Dermis blood vessel endothelial cell (primary cell): ENCODE measurements around the gene U2AF2. TPM values are rescaled to one million over a fixed set of nuclear protein-coding genes. Genes with fewer than 3 reads are reported as not detected.

ENCODE experiments used
- DNase-seq: peaks from one replicate; pipeline ENCODE4 v3.0.0; 2010
- total RNA-seq: library from RNA; depleted of rRNA; stranded (reverse); fragments of >200 nt; gene quantifications from 2 replicates; pipeline ENCODE4 v1.2.3, GENCODE V29; 2014

U2AF2 gene
- total RNA-seq, 1 donor from 2014 or later = 84.1 TPM

DNA sequence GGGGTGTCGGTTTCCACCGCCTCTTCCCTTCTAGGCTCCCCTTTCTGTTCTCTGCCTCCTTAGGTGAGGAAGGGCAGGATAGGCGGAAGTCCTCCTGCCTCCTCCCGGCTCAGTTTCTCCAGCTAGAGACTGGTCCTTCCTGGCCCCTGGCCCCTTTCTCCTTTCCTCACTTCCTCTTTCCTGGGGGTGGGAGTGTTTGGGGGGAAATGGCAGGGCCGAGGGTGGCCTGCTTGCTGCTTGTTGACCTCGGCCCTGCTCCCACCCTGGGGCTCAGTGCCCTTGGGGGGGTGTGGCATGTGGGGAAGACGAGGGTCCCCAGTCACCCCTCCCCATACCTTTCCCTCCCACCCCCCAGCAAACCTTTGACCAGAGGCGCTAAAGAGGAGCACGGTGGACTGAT lies 5.0 kb downstream of the U2AF2 start:
- no peak for DNase-seq

DNA sequence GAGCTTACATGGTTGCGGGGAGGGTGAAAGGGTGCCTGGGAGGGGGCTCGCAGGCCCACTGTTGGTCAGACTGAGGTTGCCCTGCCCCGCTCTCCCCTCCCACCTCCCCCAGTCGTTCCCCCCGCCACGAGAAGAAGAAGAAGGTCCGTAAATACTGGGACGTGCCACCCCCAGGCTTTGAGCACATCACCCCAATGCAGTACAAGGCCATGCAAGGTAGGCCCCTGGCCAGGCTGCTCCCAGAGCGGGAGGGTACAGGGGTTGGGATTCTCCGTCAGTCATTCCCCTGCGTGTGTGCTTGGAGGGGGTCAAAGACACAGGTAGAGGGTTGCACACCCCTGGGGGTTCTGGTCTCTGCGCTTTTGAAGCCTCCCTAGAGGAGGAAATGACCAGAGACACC lies 5.6 kb downstream of the U2AF2 start:
- no peak for DNase-seq

DNA sequence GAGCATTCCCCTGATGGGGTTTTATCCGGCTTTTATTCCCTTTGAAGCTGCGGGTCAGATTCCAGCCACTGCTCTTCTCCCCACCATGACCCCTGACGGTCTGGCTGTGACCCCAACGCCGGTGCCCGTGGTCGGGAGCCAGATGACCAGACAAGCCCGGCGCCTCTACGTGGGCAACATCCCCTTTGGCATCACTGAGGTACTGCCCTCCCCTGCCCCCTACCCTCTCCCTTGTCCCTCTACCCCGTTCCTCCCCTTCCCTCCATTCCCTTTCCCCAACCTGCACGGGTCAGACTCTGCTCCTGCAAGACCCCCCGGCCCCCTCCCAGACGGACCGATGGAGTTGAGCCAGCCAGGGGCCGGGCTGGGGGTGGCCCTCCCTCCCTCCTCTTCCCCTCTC lies 6.2 kb downstream of the U2AF2 start:
- no peak for DNase-seq

DNA sequence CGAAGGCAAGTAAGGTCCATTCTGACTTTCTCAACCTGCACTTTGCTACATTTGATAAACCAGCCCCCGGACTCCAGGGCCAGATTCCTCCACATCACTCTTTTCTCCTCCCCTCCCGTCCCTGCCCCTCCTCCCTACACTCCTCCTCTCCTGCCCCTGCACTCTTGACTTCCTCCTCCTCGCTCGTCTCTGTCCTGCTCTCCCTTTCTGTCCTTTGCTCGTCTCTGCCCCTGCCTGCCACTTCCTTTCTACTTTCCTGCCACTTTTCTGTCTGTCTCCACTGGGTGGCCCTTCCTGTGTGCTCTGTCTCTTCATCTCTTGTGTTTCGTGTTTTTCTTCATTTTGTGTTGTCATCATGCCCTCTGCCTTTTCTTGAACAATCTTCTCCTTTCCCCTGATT lies 7.0 kb downstream of the U2AF2 start:
- DNase-seq = no peak

DNA sequence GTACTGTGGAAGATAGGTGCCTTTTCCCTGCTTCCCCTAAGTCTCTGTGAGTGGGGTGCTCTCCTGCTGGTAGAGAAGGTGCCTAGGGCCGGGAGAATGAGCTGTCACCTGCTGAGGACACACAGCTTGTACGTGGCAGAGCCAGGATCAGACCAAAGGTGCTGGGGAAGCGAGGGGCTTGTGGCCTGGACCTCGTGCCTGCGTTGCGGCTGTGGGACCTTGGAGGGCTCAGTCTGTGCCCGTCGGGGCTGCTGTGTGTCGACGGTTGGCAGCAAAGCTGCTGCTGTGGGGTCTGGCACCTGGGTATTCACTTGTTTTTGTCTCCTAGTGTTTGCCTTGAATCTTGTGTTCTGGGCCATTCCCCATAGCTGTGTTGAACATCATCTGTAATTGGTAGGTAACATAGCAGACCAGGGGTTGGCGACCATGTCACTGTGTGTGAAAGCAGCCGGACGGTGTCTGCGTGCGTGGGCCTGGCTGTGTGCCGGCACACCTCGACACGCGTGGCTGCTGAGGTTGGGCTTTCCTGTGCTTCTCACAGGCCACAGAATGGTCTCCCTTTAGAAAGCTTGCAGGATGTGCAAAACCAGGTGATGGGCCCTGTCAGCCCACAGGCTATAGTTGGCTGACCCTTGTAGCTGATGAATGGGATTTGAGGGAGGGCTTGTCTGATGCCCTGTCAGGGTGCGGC lies 9.2 kb downstream of the U2AF2 start:
- no peak for DNase-seq

DNA sequence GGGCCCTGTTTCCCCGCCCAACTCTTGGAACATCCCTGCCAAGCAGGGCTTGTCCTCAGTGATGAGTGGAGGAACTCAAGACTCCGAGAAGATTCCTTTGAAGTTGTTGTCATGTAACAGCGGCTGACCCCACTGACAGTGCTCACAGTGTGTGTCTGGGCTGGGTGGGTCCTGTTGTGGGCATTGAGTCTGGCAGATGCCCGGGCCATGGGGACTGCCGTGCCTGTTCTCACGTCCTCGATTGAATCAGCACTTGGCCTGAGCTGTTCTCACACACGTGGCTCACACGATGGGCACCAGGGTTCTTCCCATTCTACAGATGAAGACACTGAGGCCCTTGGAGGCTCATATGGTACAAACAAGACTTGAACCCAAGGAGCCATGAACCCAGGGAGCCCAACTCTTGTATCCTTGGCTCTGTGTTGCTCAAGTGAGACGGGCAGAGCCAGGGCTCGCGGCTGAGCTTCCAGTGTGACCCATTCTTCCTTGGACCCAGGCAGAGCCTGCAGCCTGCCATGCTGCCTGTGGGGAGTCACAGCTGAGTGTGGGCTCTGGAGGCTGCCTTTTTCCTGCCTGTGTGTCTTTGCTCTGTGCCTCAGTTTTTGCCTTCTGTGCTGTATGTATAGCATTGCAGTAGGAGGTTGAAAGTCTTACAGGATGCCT lies 11.6 kb downstream of the U2AF2 start:
- DNase-seq = no peak

DNA sequence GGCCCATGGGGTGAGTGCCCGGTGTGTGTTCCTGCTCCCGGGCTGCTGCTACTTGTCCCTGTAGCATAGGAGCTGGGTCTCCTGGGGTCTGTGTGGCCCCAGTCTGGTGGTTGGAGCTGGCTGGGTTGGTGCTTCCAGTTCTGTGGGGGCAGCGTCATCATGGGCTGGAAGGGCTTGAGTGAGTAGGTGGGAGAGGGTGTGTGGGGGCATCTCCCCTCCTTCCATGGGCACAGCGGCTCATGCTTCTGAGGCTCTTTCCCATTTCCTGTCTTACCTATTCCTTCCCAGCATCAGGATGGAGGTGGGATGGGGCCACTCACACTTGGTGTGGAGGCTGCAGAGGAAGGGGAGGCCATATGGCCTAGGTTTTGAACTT lies 12.2 kb downstream of the U2AF2 start:
- no peak for DNase-seq

DNA sequence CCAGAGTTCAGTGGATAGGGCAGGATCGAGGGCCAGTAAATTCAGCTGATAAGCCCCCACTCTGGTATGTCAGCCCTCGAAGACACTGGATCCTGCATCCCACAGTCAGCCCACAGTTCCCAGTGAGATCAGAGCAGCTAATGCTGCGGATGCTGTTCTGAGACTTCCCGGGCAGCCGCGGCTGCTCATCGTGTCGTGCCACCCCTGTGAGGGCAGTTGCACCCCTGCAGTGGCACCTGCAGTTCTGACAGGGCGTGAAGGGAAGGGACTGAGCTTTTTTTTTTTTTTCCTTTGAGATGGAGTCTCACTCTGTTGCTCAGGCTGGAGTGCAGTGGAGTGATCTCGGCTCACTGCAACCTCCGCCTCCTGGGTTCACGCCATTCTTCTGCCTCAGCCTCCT lies 12.7 kb downstream of the U2AF2 start:
- no peak for DNase-seq

DNA sequence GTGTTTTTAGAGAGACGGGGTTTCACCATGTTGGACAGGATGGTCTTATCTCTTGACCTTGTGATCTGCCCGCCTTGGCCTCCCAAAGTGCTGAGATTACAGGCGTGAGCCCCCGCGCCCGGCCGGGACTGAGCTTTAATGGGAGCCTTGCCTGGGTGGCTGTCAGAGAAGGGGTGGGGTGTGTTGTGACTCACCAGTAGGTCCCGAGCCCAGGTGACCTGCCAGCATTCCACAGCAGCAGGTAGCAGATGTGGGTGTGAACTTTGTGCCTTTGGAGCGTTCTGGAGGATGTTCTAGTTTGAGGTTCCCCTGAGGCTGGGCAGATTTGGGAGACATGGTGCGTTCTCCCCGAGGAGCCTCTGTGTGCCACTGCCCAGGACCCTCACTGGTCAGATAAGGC lies 13.1 kb downstream of the U2AF2 start:
- no peak for DNase-seq

DNA sequence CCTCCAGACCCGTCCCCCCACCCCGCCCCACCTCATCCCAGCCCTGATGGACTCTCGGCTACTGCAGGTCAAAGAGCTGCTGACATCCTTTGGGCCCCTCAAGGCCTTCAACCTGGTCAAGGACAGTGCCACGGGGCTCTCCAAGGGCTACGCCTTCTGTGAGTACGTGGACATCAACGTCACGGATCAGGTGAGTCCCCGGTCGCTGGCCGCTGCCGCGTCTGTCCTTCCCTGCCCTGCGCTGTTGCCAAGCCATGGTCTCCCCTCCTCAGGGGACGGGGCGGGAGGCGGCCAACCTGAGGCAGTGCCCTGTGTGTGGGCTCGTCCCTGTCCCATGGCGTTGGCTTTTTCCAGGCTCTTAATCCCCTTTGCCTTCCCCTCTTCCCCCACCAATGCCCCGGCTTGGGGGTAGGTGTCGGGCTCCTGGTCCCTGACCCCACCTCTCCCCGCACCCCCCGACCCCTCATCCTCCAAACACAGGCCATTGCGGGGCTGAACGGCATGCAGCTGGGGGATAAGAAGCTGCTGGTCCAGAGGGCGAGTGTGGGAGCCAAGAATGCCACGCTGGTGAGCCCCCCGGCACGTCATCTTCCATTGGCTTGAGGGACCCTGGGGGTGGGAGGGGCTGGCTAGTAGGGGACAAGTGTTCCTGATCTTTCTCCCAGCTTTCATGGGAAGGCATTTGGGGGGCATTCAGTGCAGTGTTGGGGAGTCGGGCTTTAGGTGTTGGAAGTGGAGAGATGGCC lies 13.9 kb downstream of the U2AF2 start:
- DNase-seq = no peak

DNA sequence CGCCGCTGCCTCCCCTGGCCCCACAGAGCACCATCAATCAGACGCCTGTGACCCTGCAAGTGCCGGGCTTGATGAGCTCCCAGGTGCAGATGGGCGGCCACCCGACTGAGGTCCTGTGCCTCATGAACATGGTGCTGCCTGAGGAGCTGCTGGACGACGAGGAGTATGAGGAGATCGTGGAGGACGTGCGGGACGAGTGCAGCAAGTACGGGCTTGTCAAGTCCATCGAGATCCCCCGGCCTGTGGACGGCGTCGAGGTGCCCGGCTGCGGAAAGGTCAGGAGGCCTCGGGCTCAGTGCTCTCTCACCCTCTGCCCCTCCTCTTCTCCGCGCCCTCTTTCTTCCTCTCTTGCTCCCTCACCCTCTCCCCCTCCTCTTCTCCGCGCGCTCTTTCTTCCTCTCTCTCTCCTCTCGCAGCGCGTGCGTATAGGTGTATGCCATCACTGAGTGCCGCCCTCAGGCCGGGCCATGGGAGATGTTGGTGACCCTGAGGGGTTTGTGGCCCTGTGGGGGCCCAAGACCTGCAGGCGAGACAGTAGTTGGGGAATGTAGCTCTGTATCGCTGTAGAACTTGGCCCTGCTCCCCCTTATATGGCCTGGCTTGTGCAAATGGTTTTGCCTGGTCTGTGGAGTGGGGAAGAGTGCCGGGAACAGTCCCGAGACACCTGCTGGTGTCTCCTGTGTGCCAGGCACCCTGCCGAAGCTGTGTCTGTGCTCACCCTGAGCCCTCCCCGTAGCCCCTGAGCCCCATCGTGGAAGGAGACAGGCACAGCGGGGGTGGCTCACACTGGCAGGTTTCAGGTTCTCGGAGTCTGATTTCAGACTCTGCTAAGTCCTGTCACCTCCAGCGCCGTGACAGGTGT lies 14.8 kb downstream of the U2AF2 start:
- no peak for DNase-seq

DNA sequence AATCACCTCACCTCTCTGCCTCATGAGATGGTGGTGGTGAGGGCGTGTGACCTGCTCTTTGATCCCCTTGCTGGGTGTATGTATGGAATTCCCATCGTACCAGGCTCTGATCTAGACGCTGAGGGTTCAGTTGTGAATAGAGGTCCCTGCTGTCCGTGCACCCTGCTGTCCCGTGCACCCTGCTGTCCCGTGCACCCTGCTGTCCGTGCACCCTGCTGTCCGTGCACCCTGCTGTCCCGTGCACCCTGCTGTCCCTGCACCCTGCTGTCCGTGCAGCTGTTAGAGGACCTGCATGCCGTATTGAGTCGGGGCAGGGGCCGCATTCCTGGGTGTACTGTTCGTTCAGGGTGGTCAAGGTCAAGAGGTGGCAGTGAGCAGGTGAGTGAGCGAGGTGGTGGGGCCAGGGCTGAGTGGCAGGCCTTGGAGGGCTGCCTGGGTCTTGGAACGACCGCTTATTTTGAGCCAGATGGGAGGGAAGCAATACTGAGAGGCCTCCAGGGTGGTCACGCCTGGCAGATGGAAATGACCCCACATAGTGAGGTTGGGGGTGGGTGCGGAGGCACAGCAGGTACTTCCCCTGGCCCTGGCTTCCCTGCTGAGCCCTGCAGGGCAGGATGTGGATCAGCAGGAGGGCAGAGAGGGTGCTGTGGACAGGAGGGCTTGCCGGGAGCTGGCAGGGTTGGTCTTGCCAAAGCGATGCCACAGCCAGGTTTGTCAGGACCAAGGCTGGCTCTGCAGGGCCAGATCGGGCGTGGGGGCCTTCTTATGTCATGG lies 15.6 kb downstream of the U2AF2 start:
- peak; percentile 35 for DNase-seq

DNA sequence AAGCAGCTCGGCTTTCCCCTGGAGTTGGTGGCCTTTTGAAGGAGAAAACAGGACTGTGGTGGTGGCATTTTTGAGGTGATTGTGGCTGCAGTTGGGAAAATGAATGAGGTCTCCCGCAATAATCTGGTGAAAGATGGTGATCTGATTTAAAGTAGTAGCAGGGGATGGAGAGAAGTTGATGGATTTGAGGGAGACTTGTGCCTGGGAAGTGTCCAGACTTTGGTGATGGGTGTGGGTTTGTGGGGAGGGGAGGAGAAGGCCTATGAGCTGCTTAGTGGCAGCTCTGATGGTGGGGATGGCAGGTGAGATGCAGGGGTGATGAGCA lies 16.2 kb downstream of the U2AF2 start:
- DNase-seq = no peak

DNA sequence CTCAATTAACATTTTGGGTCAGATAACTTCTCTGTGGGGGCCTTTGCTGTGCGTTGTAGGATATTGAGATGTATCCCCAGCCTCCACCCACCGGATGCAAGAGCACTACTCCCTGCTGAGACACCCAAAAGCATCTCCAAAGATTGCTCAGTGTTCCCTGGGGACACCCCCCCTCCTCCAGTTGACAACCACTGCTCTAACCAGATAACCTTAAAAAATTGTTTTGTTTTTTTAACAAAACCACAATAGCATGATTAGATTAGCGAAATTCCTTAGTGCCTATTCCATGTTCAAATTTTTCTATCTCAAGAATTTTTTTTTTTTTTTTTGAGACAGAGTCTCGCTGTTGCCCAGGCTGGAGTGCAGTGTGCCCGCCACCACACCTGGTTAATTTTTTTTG lies 17.6 kb downstream of the U2AF2 start:
- DNase-seq = no peak

DNA sequence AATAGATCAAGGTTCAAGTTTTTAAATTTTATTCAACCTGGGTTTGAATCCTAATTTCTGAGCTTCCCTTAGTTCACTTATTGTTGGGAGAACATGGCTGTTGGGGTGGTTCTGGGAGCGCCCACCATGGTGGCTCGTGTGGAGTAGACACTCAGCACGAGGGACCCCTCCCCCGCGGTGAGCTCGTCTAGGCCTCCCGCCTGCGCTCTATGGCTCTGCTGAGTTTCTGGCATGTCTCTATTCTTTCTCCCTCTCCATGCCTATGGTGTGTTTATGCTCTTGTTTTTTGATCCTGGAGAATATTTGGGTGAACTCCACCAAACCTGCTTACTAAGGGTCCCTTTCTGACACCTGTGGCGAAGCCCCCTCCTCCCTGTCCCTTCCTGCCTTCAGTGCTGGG lies 18.6 kb downstream of the U2AF2 start:
- DNase-seq = no peak

DNA sequence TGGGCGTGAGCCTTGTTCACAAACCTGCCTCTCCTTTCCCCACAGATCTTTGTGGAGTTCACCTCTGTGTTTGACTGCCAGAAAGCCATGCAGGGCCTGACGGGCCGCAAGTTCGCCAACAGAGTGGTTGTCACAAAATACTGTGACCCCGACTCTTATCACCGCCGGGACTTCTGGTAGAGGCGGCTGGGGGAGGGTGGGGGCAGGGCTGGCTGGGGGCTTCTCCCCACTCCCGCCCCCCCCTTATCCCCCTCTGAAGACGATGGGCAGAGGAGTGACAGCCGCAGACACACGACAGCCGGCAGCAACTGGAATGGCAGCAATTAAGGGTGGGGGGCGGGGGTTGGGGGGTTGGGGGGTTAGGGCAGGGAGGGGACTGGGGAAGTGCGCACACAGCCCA lies 19.1 kb downstream of the U2AF2 start:
- no peak for DNase-seq

DNA sequence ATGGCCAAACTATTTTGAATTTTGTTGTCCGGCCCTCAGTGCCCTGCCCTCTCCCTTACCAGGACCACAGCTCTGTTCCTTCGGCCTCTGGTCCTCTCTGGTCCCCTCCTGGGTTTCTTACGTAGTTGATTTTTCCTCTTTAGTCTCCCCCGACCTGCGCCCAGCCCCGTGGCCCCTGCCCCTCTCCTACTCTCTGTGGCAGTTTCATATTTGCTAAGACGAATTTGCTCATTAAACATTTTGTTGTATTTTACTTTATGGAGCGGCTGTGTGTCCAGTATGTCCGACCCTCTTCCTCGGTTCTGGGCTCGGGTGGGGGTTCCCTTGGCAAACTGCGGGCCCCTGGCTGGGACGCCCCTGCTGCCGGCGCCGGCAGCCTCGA lies 19.6 kb downstream of the U2AF2 start:
- no peak for DNase-seq

DNA sequence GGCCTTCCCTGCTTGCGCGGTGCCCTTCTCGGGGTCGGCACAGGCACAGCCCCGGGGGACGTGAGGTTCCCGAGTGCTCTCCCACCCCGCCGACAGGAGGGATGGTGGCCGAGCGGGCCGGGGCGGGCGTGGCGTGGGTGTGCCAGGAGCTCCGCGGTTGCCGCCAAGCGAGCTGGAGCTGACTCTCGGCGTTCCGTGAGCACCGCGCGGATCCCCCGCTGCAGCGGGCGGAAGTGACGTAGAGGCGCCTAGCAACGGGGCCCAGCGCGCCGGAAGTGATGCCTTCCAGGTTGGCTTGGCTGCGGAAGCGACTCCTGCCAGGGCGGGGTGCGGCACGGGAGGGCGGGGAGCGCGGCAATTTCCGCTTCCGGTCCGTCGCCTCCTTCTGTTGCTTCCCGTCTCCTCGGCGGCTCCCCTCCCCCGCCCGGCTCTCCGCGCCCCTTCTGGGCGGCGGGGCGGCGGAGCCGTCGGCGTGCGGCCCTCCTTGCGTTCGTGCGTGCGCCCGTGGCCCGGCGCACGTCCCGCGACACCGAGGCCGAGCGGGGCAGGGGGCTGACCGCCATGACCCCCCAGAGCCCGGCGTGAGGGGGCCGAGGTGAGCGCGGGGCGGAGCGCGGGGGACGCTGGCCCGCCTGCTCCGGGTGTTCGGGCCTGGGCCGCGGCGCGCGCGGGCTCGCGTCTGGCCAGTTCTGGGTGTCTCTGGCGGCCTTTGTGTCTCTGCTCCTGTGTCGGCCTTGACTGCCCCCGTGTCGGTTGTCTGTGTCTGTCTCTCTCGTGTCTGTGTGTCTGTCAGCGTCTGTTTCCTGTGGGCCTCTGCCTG lies 20.2 kb downstream of the U2AF2 start, which contains the start of gene EPN1:
Gene EPN1 (plus strand): TSS at position 386 of the 820 bp plus-strand sequence. CDS start 3,402 bp downstream, outside the sequence.
- peak; percentile 97 for DNase-seq

DNA sequence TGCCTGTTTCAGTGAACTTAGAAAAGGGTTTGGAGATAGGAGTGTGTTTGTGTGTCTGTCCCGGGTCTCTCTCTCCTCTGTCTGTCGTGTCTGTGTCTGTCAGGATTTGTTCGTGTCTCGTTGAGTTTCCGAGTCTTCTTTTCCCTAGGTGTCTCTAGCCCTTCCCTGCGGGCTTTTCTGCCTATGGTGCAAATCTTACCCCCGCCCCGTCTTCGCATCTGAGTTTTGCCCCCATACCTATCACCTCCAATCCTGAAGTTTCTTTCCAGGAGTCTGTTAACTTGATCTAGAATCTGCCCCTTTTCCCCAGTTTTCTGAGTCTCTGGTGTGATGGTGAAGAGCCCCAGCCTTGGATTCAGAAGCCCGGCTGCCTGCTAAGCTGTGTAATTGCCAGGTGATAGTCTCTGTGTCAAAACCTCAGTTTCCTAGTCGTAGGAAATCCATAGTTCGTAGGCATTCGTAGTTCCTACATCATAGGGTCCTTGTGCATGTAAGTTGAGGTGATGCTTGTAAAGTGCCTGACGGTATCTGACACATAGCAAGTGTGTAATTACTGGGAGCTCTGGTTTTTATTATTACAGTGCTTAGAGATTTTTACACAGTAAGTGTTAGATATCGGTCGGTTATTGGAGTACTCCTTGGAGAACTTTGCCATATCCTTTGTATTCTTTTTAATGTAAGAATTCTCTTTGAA lies 21.0 kb downstream of the U2AF2 start:
- peak; percentile 27 for DNase-seq

DNA sequence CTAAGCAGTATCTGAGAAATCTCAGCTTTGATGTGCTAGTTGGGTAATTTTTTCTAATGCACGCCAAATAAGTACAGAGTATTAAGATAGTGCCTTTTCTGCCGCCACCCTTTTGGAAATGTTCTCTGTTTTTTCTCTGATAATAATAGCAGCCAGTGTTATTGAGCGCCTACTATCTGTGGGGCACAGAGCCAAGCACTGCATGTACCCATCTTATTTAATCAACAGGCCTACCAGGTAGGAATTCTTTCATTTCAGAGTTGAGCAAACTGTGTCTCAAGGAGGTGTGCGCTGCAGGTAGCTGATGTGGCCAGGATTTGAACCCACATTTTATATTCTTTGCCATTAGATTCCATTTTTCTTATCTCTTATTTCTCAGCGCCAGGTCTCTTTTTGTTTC lies 21.5 kb downstream of the U2AF2 start:
- DNase-seq = peak; percentile 27
